BLaER1 treated with 17β-estradiol and CSF1 and Interleukin-3, amounts not matched to agents 10 nM and 100 nM (cell line): ENCODE measurements around the gene OSGIN1.

Source experiments
- H3K27ac ChIP-seq, 11 experiments: shearing (Covaris generic); formaldehyde crosslinking; 2 replicates each; pipeline ENCODE4 v1.8.1; 2022
- H3K27me3 ChIP-seq, 11 experiments: shearing (Covaris generic); formaldehyde crosslinking; 2 replicates each; pipeline ENCODE4 v1.8.1; 2022
- H3K36me3 ChIP-seq, 11 experiments: shearing (Covaris generic); formaldehyde crosslinking; 2 replicates each; pipeline ENCODE4 v1.8.1; 2022
- H3K4me1 ChIP-seq, 10 experiments: shearing (Covaris generic); formaldehyde crosslinking; 2 replicates each; pipeline ENCODE4 v1.8.1; 2022
- H3K4me2 ChIP-seq, 11 experiments: shearing (Covaris generic); formaldehyde crosslinking; 2 replicates each; pipeline ENCODE4 v1.8.1; 2022
- H3K4me3 ChIP-seq, 10 experiments: shearing (Covaris generic); formaldehyde crosslinking; 2 replicates each; pipeline ENCODE4 v1.8.1; 2022
- H3K9ac ChIP-seq, 11 experiments: shearing (Covaris generic); formaldehyde crosslinking; 2 replicates each; pipeline ENCODE4 v1.8.1; 2022
- H3K9me3 ChIP-seq, 11 experiments: shearing (Covaris generic); formaldehyde crosslinking; replicated peaks in 1 of 11; 2 replicates each; pipeline ENCODE4 v1.8.1; 2022
- H4K20me1 ChIP-seq, 11 experiments: shearing (Covaris generic); formaldehyde crosslinking; 2 replicates each; pipeline ENCODE4 v1.8.1; 2022
- Cebpa-rat ChIP-seq, 11 experiments: shearing (Covaris generic); IDR thresholded peaks; 2 replicates each; pipeline ENCODE4 v1.8.1; 2022

OSGIN1 gene

DNA sequence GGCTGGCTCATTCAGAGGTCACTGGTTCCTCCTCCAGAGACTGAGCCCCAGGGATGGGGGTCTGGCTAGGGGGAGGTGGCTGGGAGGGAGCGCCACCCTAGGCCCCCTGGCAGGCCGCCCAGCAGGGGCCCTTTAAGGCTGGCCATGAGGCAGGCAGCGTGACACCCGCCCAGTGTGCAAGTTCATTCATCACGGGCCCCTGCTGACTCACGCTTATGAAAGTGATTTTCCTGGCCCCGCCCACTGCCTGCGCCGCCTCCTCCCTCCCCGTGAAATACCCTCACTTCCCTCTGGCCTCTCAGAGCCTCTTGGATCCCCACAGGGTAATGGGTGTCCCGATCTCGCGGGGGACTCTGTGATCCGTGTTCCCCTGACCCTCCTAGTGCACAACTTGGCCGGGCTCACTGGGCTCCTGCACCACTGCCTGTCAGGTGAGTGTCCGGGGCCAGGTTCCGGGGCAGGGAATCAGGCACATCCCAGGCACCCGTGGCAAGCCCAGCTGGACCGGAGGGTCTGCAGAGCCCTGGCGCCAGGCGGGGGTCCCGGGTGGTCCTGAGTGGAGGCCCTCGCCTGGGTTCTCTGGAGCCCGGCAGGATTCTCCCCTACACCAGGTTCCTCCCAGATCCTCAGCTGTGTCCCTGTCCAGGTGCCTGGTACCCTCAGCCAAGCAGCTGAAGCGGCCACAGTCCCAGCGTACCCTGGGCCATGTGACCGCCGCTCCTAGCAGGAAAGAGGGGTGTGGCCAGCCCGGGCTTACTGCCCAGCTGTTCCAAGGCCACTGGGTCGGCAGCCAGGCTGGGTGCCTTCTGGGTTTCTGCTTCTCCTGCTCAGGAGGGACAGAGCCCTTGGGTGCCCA is at the start of gene OSGIN1:
Gene OSGIN1, plus strand, starts transcription at position 301 of the 856 bp plus-strand sequence. CDS start 4,432 bp downstream, outside the sequence.
- Histone ChIP-seq H3K9ac (peak within 1 kb of the TSS; percentile 37 to 68 (median 55); a peak in 19 of 22 replicates), H3K4me2 (peak within 1 kb of the TSS; percentile 40 to 98 (median 76))

DNA sequence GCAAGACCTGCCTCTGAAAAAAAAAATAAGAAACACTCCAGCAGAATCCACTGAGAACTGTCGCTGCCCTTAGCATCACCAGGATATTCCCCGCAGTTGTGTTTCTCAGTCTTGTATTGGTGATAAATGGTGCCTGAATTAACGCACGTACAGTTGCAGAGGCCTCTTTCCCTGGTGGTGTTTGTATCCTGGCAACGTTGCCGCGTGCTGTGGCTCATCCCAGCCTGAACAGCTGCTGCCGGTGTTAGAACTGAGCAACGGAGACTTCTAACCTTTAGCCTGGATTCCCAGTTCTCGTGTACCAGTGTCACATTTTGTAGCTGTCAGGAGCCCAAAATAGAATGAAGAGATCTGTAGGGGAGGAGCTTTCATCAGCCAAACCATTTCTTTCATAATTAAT is 49.3 kb upstream of the OSGIN1 start:
- H3K4me1 ChIP-seq = peaks cover 9 to 23% (median 17%) of the 10 kb centered on the region in 10 experiments
- H3K27me3 ChIP-seq = no peaks in the 10 kb centered on the region
- H3K4me3 ChIP-seq = no peak overlapping the region
- no peak overlapping the region for H3K27ac ChIP-seq
- H4K20me1 ChIP-seq = peaks cover 18 to 80% (median 42%) of the 10 kb centered on the region in 11 experiments; a peak in 16 of 22 replicates
- H3K4me2 ChIP-seq = no peak overlapping the region
- H3K9ac ChIP-seq = no peak overlapping the region
- no peaks in the 10 kb centered on the region for H3K9me3 ChIP-seq
- no peak for TF ChIP-seq Cebpa-rat (IDR thresholded peaks at IDR 0.05)
- peaks cover 27 to 53% (median 45%) of the 10 kb centered on the region in 11 experiments for H3K36me3 ChIP-seq

More for the DNA sequence above, at the start of gene OSGIN1:
- TF ChIP-seq Cebpa-rat (IDR thresholded peaks at IDR 0.05) = no peak
- Histone ChIP-seq H3K27me3 (peaks cover 0 to 40% (median 35%) of the 10 kb centered on the region in 11 experiments; a peak in 19 of 22 replicates), H3K9me3 (no peaks in the 10 kb centered on the region; a peak in 1 of 22 replicates), H3K4me3 (peak within 1 kb of the TSS in 6 of 10 experiments; percentile 18 to 60 (median 42); a peak in 9 of 20 replicates), H3K4me1 (peaks cover 14 to 29% (median 19%) of the 10 kb centered on the region in 10 experiments), H3K27ac (peak within 1 kb of the TSS; percentile 47 to 80 (median 66); a peak in 20 of 22 replicates), H4K20me1 (peaks cover 0 to 7% (median 0%) of the 10 kb centered on the region in 11 experiments; a peak in 1 of 22 replicates), H3K36me3 (no peaks in the 10 kb centered on the region; a peak in 1 of 22 replicates)

DNA sequence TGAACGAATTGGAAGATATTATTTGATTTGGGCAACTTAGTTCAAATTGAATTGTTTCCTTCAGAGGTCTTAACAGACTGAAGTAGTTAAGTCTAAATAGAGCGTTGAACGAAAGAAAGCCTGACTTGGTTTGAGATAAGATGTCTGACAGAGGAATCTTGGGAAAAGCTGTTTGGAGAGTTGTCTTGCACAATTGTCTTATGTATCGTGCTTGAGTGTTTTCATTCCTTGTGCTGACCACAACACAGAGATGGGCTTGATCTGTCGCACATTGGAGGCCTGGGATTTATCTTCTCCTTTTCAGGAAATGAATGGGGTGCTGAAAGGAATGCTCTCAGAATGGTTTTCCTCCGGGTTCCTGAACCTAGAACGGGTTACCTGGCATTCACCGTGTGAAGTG is 46.4 kb upstream of the OSGIN1 start:
- H3K9ac ChIP-seq = no peak overlapping the region
- H3K4me1 ChIP-seq = peaks cover 0 to under 1% (median 0%) of the 10 kb centered on the region in 10 experiments; a peak in 1 of 20 replicates
- H3K36me3 ChIP-seq = peaks cover 54 to 82% (median 73%) of the 10 kb centered on the region in 11 experiments
- H3K9me3 ChIP-seq = no peaks in the 10 kb centered on the region
- H3K27me3 ChIP-seq = no peaks in the 10 kb centered on the region
- H3K4me3 ChIP-seq = no peak overlapping the region
- no peak for TF ChIP-seq Cebpa-rat (IDR thresholded peaks at IDR 0.05)
- peaks cover 5 to 63% (median 38%) of the 10 kb centered on the region in 11 experiments; a peak in 16 of 22 replicates for H4K20me1 ChIP-seq
- no peak overlapping the region for H3K4me2 ChIP-seq
- H3K27ac ChIP-seq = no peak overlapping the region

GRCh38 chr16:83907111-83907510 is 45.9 kb upstream of the OSGIN1 start:
- peaks cover 5 to 62% (median 36%) of the 10 kb centered on the region in 11 experiments; a peak in 16 of 22 replicates for H4K20me1 ChIP-seq

DNA sequence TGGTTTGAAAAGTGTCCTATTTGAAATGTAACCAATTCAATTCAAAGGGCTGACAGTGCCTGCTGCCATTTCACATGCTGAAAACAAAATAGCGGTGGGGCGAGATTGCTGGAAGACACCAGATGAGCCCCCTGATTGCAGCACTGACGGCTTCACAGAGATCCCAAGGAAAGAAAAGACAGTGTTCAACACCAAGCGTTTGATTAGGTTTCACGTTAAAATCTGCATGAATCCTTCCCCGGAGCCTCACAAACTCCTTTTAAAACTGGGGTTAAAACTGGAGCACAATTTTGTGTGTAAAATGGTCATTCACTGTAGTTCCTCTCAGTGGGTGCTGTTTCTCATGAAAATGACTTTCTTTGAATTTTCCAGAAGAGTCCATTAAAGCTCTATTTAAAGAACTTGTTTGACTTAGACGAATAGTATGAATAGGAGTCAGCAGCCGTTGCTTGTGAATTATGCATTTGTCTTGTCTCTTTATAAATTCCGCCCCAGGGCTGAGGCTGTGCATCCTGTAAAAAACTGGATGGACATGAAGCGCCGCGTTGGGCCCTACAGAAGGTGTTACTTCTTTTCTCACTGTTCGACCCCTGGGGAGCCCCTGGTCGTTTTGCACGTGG is 45.3 kb upstream of the OSGIN1 start:
- Histone ChIP-seq H4K20me1 (peaks cover 5 to 62% (median 34%) of the 10 kb centered on the region in 11 experiments; a peak in 16 of 22 replicates), H3K9me3 (no peaks in the 10 kb centered on the region), H3K27ac (no peak overlapping the region), H3K36me3 (peaks cover 65 to 93% (median 83%) of the 10 kb centered on the region in 11 experiments), H3K27me3 (no peaks in the 10 kb centered on the region), H3K4me2 (no peak overlapping the region), H3K4me1 (no peaks in the 10 kb centered on the region), H3K4me3 (no peak overlapping the region), H3K9ac (no peak overlapping the region)
- no peak for TF ChIP-seq Cebpa-rat (IDR thresholded peaks at IDR 0.05)

More at GRCh38 chr16:83907111-83907510, 45.9 kb upstream of the OSGIN1 start:
- H3K9me3 ChIP-seq = no peaks in the 10 kb centered on the region
- no peak overlapping the region for H3K9ac ChIP-seq
- no peak overlapping the region for H3K27ac ChIP-seq
- no peaks in the 10 kb centered on the region for H3K4me1 ChIP-seq
- H3K4me2 ChIP-seq = no peak overlapping the region
- no peak for TF ChIP-seq Cebpa-rat (IDR thresholded peaks at IDR 0.05)
- no peak overlapping the region for H3K4me3 ChIP-seq
- peaks cover 58 to 87% (median 77%) of the 10 kb centered on the region in 11 experiments for H3K36me3 ChIP-seq
- H3K27me3 ChIP-seq = no peaks in the 10 kb centered on the region

DNA sequence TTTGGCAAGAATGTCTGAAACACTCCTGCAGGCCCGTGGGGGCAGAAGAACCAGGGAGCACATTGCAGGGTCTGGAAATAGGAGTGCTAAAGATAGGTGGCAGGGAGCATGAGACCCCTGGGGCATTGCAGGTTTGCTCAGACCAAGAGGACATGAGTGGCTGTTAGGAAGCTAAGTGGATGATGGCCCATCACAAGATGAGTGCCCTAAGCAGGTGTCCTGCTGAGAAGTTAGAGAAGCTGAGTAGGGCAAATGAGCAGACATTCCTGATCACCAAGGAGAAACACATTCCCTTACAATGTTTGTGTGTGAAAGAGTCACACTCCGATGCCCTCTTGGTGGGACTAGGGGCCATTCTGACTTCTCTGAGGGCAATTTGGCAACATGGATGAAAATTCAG is 44.2 kb upstream of the OSGIN1 start:
- Histone ChIP-seq H3K27me3 (no peaks in the 10 kb centered on the region), H4K20me1 (peaks cover under 1 to 53% (median 29%) of the 10 kb centered on the region in 11 experiments; a peak in 15 of 22 replicates), H3K36me3 (peaks cover 72 to 94% (median 88%) of the 10 kb centered on the region in 11 experiments), H3K9ac (no peak overlapping the region), H3K4me1 (no peaks in the 10 kb centered on the region), H3K27ac (no peak overlapping the region), H3K9me3 (no peaks in the 10 kb centered on the region), H3K4me3 (no peak overlapping the region), H3K4me2 (no peak overlapping the region)
- TF ChIP-seq Cebpa-rat (IDR thresholded peaks at IDR 0.05) = no peak

- Histone ChIP-seq H4K20me1 (peaks cover 0 to 53% (median 25%) of the 10 kb centered on the region in 11 experiments; a peak in 15 of 22 replicates), H3K4me3 (no peak overlapping the region), H3K4me1 (peaks cover 0 to 17% (median 10%) of the 10 kb centered on the region in 10 experiments; a peak in 13 of 20 replicates), H3K4me2 (no peak overlapping the region), H3K9ac (no peak overlapping the region), H3K9me3 (no peaks in the 10 kb centered on the region), H3K27me3 (no peaks in the 10 kb centered on the region), H3K36me3 (peaks cover 87 to 100% (median 95%) of the 10 kb centered on the region in 11 experiments), H3K27ac (no peak overlapping the region)
- TF ChIP-seq Cebpa-rat (IDR thresholded peaks at IDR 0.05) = no peak
These were observed 41.8 kb upstream of the OSGIN1 start for GRCh38 chr16:83911290-83911689.

DNA sequence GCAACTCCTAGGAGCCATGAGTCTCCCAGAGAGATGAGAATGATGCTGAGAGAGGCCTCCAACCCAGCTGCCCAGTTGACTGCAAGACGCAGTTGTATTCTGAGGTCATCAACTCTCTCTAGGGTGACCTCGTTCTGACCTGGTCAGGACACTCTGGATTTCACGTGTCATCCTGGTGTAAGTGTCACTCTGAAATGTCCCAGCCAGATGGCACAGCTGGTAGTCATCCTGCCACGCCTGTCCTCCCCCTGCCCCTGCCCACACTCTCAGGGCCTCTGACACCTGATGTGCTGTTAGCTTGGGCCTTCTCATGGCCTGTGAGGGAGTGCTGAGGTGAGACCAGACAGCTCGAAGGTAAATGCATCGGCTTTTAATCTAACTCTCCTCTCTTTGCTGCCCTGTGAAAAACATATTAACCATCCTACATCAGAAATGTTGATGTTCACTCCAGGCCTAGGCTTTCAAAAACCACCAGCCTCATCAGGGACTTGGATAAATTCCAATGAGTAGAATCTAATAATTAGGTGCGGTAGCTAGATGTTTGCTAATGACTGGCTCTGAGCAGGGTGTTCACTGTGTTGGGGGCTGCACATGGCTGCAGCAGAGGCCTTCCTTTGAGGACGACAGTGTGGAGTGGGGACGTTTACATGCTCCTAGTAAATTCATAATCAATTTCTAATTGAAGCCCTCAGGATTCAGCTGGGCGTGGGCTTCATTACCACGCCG is 40.4 kb upstream of the OSGIN1 start:
- no peaks in the 10 kb centered on the region for H3K27me3 ChIP-seq
- TF ChIP-seq Cebpa-rat (IDR thresholded peaks at IDR 0.05) = no peak
- H3K36me3 ChIP-seq = peaks cover 83 to 97% (median 91%) of the 10 kb centered on the region in 11 experiments

More for the DNA sequence above, 40.4 kb upstream of the OSGIN1 start:
- no peaks in the 10 kb centered on the region for H3K9me3 ChIP-seq
- peaks cover 0 to 17% (median 10%) of the 10 kb centered on the region in 10 experiments; a peak in 13 of 20 replicates for H3K4me1 ChIP-seq
- no peak overlapping the region for H3K4me3 ChIP-seq
- H3K9ac ChIP-seq = no peak overlapping the region
- H3K4me2 ChIP-seq = no peak overlapping the region
- H4K20me1 ChIP-seq = peaks cover 0 to 47% (median 26%) of the 10 kb centered on the region in 11 experiments; a peak in 13 of 22 replicates
- no peak overlapping the region for H3K27ac ChIP-seq
